AG09309 (cell line): ENCODE data around the gene POLR3G.

Source experiments
- DNase-seq: peaks from one replicate; pipeline ENCODE4 v3.0.0-alpha.2; 2010; ENCODE audit warnings: low read depth
- H3K4me3 ChIP-seq: 2 replicates; pipeline ENCODE4 v1.5.1; 2011; ENCODE audit warnings: mild to moderate bottlenecking, low read depth, low read length, moderate library complexity; ENCODE audit not compliant: control insufficient read depth
- CTCF ChIP-seq: IDR thresholded peaks from 2 replicates; pipeline ENCODE4 v1.5.1; 2011; ENCODE audit warnings: mild to moderate bottlenecking, low read depth, low read length, inconsistent platforms; ENCODE audit not compliant: insufficient read depth, control insufficient read depth; ENCODE audit errors: missing control alignments

Gene POLR3G

GRCh38 chr5:90555666-90556065, 81.0 kb downstream of the POLR3G start:
- no peak for TF ChIP-seq CTCF
- no peak for DNase-seq
- H3K4me3 ChIP-seq, result no peak overlapping the region

- TF ChIP-seq CTCF, result no peak
- DNase-seq, result no peak
- no peak overlapping the region for H3K4me3 ChIP-seq
These were observed 82.7 kb downstream of the POLR3G start for GRCh38 chr5:90557391-90557790.

- no peak overlapping the region for H3K4me3 ChIP-seq
- DNase-seq, result no peak
- TF ChIP-seq CTCF, result no peak
These were observed 83.2 kb downstream of the POLR3G start for GRCh38 chr5:90557871-90558270.

GRCh38 chr5:90558344-90559192, 83.9 kb downstream of the POLR3G start, which contains the start of gene ADGRV1:
ADGRV1 (plus strand) TSS chr5:90558797; CDS start chr5:90558896, 99 bp downstream.
- H3K4me3 ChIP-seq, result peak within 1 kb of the TSS; percentile 11
- no peak for TF ChIP-seq CTCF
- no peak for DNase-seq

GRCh38 chr5:90560771-90561170, 86.1 kb downstream of the POLR3G start:
- no peak for TF ChIP-seq CTCF
- no peak overlapping the region for H3K4me3 ChIP-seq
- DNase-seq, result no peak

- DNase-seq, result no peak
- H3K4me3 ChIP-seq, result no peak overlapping the region
- TF ChIP-seq CTCF, result no peak
These were observed 87.1 kb downstream of the POLR3G start for GRCh38 chr5:90561766-90562165.
